Gastroesophageal sphincter (tissue), 4 donors: Measurements from ENCODE around the gene ARHGEF19. TPM values are rescaled to one million over a fixed set of nuclear protein-coding genes. Genes with fewer than 3 reads are reported as not detected.
A peak's percentile ranks its signal among the peaks of the same experiment; 100 is the strongest.

Experiments
- ATAC-seq: fragments of 150-250 bp; one replicate; pipeline ENCODE4 v1.9.1; 2016; ENCODE audit warnings: mild to moderate bottlenecking, moderate library complexity
- H3K27ac ChIP-seq, 4 donors: fragments of 200-600 bp; sonication (generic) in 3 of 4; 1 replicate in 3 of 4; 2 replicates in 1 of 4; pipeline ENCODE4 v1.5.1; 2016 to 2019
- H3K27me3 ChIP-seq: fragments of 200-600 bp; sonication (generic); one replicate; pipeline ENCODE4 v1.5.1; 2019
- H3K36me3 ChIP-seq, 2 donors: fragments of 200-600 bp; sonication (generic); one replicate each; pipeline ENCODE4 v1.5.1; 2019; ENCODE audit warnings: control low read depth in 1 of 2
- H3K4me1 ChIP-seq, 3 donors: fragments of 200-600 bp; sonication (generic); 1 replicate in 2 of 3; 2 replicates in 1 of 3; pipeline ENCODE4 v1.5.1; 2016 to 2019; ENCODE audit warnings: control low read depth in 2 of 3
- H3K4me3 ChIP-seq, 2 donors: fragments of 200-600 bp; sonication (generic); one replicate each; pipeline ENCODE4 v1.5.1; 2019; ENCODE audit warnings: mild to moderate bottlenecking in 1 of 2, moderate library complexity in 1 of 2
- H3K9me3 ChIP-seq, 3 donors: fragments of 200-600 bp; sonication (generic); one replicate each; pipeline ENCODE4 v1.5.1; 2017 to 2019; ENCODE audit warnings: control low read depth in 2 of 3
- CTCF ChIP-seq, 4 experiments: fragments of 200-600 bp in 2 of 4; fragments of 450-650 bp in 2 of 4; sonication (generic) in 1 of 4; IDR thresholded peaks; one replicate each; pipeline ENCODE4 v1.5.1; 2017 to 2019; ENCODE audit warnings: antibody characterized with exemption in 4 of 4, mild to moderate bottlenecking in 2 of 4, moderate library complexity in 2 of 4
- EP300 ChIP-seq: sonication (generic); formaldehyde crosslinking; IDR thresholded peaks from one replicate; pipeline ENCODE4 v1.6.1; 2017; ENCODE audit warnings: antibody characterized with exemption, mild to moderate bottlenecking
- POLR2A ChIP-seq, 2 donors: fragments of 450-650 bp; IDR thresholded peaks; one replicate each; pipeline ENCODE4 v1.6.1; 2017; ENCODE audit warnings: antibody characterized with exemption in 2 of 2, mild to moderate bottlenecking in 2 of 2, moderate library complexity in 1 of 2
- POLR2AphosphoS5 ChIP-seq: sonication (generic); formaldehyde crosslinking; IDR thresholded peaks from one replicate; pipeline ENCODE4 v1.6.1; 2017; ENCODE audit warnings: antibody characterized with exemption
- WGBS, 2 donors: methylation state at CpG; one replicate each; pipeline ENCODE4 v1.1.5; 2018; ENCODE audit warnings: low coverage in 1 of 2; 5-methylcytosine and 5-hydroxymethylcytosine counted together
- total RNA-seq, 4 donors: library from RNA; depleted of rRNA; stranded (reverse); fragments of >200 nt; gene quantifications; one replicate each; pipeline ENCODE4 v1.1.0, GENCODE V29; 2016

Gene ARHGEF19
- total RNA-seq, 4 donors from 2014 or later = 2.8 to 3.6 (median 3.4) TPM

DNA sequence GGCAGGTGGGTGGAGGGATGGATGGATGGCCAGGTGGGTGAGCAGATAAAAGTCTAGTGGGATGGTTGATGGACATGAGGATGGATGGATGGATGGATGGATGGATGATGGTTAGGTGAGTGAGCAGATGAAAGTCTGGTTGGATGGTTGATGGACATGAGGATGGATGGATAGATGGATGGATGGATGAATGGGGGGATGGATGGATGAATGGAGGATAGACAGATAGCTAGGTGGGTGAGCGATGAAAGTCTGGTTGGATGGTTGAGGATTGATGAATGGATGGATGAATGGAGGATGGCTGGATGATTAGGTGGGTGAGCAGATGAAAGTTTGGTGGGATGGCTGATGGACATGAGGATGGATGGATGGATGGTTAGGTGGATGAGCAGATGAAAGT is 9.0 kb upstream of the ARHGEF19 start:
- WGBS, 2 donors = 93 to 100% methylated on average over 1 of the region's 1 CpG
- Histone ChIP-seq H3K27me3 (peaks cover 15% of the 10 kb centered on the region), H3K4me1 (peaks cover 0 to 17% (median 3%) of the 10 kb centered on the region in 3 donors), H3K9me3 (peaks cover 0 to 4% (median 0%) of the 10 kb centered on the region in 3 donors), H3K36me3 (no peaks in the 10 kb centered on the region), H3K27ac (no peak overlapping the region), H3K4me3 (no peak overlapping the region)
- no peak for TF ChIP-seq POLR2A (IDR thresholded peaks at IDR 0.05)
- ATAC-seq = no peak

DNA sequence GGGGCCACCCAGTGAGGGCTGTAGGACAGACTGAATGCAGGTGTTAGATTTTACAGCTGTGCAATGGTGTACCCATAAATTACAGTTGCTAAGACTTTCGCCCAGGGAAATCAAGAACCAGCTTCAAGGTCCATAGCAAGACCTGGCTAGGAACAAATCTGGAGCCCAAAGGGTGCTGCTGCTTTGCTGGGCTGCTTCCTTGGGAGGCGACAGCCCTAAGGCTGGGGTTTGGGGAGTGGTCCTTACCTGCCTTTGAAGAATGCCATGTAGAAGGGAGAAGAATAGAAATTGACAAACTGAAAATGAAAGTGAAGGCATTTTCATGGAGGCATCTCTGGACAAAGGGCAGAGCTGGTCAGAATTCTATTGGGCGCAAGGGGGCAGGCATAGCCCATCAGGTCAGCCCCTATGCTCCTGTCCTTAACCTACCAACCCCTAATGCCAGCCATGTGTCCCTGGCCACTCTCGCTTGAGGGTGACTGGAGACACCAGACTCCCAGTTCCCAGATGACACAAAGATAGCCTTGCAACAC is 7.6 kb upstream of the ARHGEF19 start:
- WGBS, 2 donors = no CpG with 5 or more reads among the region's 4 CpGs
- no peak for ATAC-seq
- no peak overlapping the region for H3K27ac ChIP-seq
- no peak overlapping the region for H3K4me3 ChIP-seq
- H3K27me3 ChIP-seq = peaks cover under 1% of the 10 kb centered on the region
- H3K36me3 ChIP-seq = no peaks in the 10 kb centered on the region
- H3K9me3 ChIP-seq = no peaks in the 10 kb centered on the region
- peaks cover 0 to 24% (median 7%) of the 10 kb centered on the region in 3 donors for H3K4me1 ChIP-seq
- no peak for TF ChIP-seq POLR2AphosphoS5
- no peak for TF ChIP-seq POLR2A (IDR thresholded peaks at IDR 0.05)
- TF ChIP-seq EP300 = no peak
- no peak for TF ChIP-seq CTCF (IDR thresholded peaks at IDR 0.05)

- H3K4me3 ChIP-seq = no peak overlapping the region
- no peak overlapping the region for H3K27ac ChIP-seq
- ATAC-seq = no peak
- H3K4me1 ChIP-seq = peaks cover 0 to 24% (median 7%) of the 10 kb centered on the region in 3 donors
- WGBS, 2 donors = 93% methylated on average over 6 of the region's 6 CpGs
- TF ChIP-seq EP300 = no peak
- TF ChIP-seq CTCF (IDR thresholded peaks at IDR 0.05) = no peak
- TF ChIP-seq POLR2A (IDR thresholded peaks at IDR 0.05) = no peak
- TF ChIP-seq POLR2AphosphoS5 = no peak
- no peaks in the 10 kb centered on the region for H3K27me3 ChIP-seq
- H3K9me3 ChIP-seq = no peaks in the 10 kb centered on the region
- no peaks in the 10 kb centered on the region for H3K36me3 ChIP-seq
These were observed 6.2 kb upstream of the ARHGEF19 start for GRCh38 chr1:16218674-16219071.

- WGBS, 2 donors = 60 to 100% methylated on average over 2 to 3 of the region's 12 CpGs
- Histone ChIP-seq H3K9me3 (no peaks in the 10 kb centered on the region), H3K4me1 (peaks cover 0 to 24% (median 7%) of the 10 kb centered on the region in 3 donors), H3K27me3 (no peaks in the 10 kb centered on the region), H3K27ac (peak overlapping the region in 3 of 4 donors; percentile 55 to 79 (median 73)), H3K4me3 (peak overlapping the region in 1 of 2 donors; percentile 50), H3K36me3 (no peaks in the 10 kb centered on the region)
- no peak for ATAC-seq
- no peak for TF ChIP-seq CTCF (IDR thresholded peaks at IDR 0.05)
- TF ChIP-seq POLR2A (IDR thresholded peaks at IDR 0.05) = no peak
- no peak for TF ChIP-seq EP300
- TF ChIP-seq POLR2AphosphoS5 = no peak
These were observed 5.7 kb upstream of the ARHGEF19 start for GRCh38 chr1:16218014-16218673.

DNA sequence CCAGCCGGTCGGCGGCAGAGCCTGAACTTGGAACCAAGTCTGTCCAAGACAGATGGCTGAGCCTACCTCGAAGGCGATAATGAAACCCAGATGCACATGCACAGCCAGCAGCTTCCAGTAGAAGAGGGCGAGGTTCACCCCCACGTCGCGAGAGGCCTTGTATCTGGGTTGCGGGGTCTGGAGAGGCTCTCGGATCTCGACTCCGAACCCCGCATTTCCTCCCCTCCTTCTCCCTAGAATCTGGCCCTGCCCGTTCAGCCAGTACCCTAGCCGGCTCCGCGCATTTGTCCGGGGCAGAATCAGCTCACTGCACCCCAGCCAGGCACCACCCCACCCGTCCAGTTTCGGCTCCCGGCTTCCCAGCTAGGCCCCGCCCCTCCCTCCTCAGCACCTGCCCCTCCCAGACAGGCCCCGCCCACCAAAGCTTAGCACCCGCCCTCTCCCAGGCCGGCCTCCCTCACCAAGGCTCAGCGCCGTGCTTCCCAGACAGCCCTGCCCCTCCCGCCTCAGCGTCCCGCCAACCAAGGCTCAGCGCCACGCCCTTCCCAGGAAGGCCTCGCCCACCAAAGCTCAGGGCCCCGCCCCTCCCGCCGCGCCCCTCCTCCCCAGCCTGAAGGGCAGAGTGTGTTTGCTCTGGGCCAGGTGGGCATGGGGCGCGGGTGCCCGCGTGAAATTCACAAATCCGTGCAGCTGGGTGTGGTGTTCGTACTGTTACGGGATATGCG is 4.8 kb upstream of the ARHGEF19 start:
- Histone ChIP-seq H3K9me3 (no peaks in the 10 kb centered on the region), H3K27ac (peak overlapping the region in 3 of 4 donors; percentile 59 to 79 (median 73)), H3K4me3 (peak overlapping the region; percentile 33 to 50), H3K36me3 (no peaks in the 10 kb centered on the region), H3K27me3 (no peaks in the 10 kb centered on the region), H3K4me1 (peaks cover 0 to 24% (median 7%) of the 10 kb centered on the region in 3 donors)
- peak; percentile 98 for ATAC-seq
- peak; percentile 58 for TF ChIP-seq POLR2AphosphoS5
- TF ChIP-seq POLR2A (IDR thresholded peaks at IDR 0.05) = no peak
- WGBS, 2 donors = 0% methylated on average over 4 of the region's 46 CpGs; no CpG with 5 or more reads in 1 of the 2 donors
